GM18867 (cell line): Measurements from ENCODE around the gene TMEM106C.

Source experiments
- ATAC-seq: cut with Tn5 transposase; IDR thresholded peaks from one replicate; pipeline ENCODE4 v1.9.1; 2021; ENCODE audit warnings: mild to moderate bottlenecking, moderate library complexity; ENCODE audit not compliant: unreplicated experiment

TMEM106C gene

DNA sequence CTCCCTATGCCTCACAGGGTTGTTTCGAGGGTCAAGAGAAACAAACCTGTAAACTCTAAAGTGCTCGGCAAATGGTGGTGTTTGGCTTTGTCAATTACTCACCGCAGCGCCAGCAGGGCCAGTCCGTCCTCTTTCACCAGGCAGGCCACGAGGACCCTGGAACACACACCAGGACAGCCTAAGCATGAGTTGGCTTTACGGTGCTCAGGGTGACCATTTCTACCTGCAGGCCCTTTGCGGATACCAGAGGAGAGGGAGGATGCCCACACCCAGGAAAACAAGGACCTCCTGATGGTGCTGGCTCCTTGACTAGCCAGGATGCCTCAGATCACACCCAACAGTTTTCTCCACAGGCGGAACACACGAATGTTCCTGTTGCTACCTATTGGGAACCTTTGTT, 29.4 kb downstream of the TMEM106C start:
- ATAC-seq, result no peak

DNA sequence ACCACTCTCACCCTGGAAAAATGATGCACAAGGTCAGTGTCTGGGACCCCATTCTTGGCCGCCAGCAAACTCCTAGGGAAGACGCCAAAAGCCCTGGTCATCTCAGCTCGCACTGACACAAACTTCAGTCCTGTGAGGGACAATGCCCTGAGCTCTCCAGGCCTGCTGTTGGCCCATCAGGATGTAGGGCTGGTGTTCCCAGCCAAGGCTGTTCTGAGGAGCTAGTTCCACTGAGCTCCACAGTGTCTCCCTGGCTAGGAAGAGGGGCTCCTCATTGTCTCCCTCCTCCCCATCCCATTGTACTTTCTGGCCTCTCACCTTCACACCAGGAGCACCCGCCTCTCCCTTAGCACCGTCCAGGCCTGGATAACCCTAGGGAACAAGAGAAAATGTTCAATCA, 30.1 kb downstream of the TMEM106C start:
- no peak for ATAC-seq

DNA sequence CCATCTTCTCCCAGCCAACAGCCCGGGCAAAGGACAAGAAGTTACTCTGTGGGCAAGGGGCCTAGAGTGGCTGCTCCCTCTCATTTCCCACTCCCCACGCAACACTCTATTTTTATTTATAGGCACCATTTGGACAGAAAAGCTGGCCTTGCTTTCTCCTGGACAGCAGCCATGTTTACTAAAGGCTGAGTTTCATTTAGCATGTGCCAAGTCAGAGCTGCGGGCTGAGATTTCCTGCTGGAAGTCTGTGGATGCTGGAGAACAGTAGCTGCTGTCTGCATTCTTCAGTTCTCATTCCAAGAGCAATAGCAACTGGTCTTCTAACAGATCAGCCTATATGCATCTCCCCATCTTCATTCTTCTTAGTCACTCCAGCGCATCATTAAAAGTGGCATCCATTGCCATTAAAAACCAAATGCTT, 32.6 kb downstream of the TMEM106C start:
- no peak for ATAC-seq

DNA sequence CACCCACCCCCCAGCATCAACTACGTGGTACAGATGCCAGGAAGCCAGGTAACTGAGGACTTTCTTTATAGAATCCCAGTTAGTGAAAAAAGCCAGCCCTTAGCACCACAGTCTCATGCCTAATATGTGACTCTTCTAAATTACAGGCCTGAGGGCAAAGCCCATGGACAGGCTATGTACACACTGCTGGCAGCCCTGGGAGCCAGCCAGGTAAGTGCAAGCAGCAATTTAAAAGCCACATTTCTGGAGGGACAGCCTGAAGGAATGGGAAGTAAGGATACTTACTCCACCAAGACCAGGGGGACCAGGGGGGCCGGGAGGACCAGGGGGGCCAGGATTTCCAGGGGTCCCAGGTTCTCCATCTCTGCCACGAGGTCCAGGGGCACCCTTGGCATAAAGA, 33.9 kb downstream of the TMEM106C start:
- ATAC-seq, result no peak

DNA sequence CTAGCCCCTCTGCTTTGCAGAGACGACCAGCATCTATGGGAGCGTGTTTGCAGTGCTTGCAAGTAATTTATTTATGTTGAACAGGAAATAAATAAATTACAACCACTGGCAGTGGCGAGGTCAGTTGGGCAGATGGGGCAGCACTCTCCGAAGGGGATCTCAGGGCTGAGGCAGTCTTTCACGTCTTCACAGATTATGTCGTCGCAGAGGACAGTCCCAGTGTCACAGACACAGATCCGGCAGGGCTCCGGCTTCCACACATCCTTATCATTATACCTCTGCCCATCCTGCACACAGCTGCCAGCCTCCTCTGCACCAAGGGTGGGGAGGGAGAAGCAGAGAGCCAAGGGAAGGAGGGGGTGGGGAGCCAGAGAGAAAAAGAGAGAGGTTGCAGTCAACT, 36.4 kb downstream of the TMEM106C start:
- ATAC-seq, result no peak

DNA sequence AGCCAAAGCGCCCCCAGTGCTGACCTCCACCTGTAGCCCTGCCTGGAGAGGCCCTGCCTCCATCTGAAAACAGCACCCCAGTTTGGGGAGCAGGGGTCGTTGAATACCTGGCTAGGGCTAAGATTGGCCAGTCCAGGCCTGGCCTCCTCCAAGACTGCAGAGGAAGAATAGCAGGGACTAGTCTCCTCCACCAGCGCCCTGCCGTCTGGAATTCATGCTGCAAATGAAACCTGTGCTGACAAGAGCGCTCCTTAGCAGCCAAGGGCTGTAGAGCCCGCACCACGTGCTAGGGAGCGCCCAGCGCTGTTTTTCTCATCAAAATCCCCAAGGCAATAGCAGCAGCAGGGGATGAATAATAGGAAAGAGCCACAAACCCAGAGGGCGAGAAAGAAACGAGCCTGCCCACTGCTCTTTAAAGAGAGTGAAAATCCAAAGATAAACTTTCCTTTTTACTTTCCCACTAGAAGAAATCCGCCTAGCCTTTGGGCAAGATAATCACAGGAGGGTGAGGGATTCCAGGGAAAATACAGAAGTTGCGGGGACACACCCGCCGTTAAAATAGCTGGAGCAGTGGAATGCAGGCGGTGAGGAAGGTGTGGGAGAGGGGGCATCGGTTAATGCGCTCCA, 37.6 kb downstream of the TMEM106C start:
- no peak for ATAC-seq

DNA sequence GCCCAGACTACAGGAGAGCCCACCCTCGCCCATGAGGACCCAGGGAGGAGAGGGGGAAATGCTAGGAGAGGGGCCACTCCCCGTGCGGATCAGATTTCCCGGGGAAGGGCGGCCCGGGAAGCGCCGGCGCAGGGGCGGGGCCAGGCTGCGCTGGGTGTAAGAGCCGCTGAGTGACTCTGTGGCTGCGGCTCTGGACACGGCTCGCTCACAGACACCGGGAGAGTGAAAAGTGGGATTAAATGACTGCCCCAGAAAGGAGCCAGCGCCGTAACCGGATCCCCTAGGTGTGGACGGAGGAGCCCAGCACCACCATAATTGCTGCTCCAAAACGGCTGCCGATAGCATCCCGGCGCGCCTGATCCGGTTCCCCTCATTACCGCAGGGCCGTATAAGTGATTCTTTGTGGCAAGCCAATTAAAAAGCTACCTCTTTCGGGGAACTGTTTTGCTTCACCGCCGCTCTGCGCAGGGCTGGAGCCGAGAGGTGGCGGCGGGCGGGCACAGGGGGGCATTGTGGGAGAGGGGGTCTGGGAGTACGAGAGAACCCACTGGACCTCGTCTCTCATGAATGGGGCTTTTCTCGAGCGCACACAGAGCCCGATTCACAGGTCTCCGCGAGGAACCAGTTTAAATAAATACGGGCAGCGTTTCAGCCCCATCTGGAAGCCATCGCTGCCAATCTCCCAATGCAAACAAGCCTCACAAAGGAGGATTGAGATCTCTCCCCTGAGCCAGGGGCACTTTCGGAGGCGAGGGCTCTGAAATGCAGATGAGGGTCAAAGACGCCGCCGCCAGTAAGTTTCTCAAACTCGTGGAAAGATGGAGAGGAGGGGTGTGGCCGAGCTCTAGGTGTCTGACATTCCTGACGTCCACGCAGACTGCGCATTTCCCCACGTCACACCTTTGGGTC, 38.4 kb downstream of the TMEM106C start:
- ATAC-seq, result no peak

DNA sequence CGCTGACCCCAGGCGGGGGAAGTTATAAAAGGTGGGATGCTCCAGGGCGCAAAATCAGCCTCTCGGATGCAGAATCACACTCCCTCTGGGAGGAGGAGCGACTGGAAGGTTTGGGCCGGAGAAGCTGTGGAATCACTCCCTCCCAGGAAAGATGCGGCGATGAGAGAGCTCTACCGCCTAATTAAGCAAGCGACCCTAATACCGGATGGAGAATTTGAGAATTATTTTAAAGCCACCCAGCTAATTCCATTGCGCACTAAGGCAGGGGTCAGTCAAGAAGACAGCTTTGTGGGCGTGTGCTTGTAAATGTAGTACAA, 39.0 kb downstream of the TMEM106C start:
- no peak for ATAC-seq

DNA sequence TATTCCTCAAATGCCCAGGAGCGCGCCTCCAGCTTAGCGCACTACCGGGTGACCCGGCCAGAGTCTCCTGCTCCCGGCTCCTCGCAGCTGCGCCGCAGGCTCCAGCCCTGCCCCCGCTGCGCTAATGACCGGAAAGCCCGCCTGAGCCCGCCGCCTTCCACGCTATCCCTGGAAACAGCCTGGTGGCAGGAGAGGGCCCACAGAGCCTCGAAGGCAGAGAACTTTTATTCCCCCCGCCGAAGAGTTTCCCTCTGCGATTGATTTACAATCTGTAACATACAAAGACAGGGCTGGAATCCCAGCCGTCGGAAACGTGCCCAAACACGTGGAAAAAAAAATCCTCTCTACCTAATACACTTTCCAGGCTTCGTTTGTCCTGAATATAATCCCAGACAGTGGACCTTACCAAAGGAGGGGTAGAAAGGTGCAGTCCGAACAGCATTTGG, 39.4 kb downstream of the TMEM106C start:
- ATAC-seq, result no peak

DNA sequence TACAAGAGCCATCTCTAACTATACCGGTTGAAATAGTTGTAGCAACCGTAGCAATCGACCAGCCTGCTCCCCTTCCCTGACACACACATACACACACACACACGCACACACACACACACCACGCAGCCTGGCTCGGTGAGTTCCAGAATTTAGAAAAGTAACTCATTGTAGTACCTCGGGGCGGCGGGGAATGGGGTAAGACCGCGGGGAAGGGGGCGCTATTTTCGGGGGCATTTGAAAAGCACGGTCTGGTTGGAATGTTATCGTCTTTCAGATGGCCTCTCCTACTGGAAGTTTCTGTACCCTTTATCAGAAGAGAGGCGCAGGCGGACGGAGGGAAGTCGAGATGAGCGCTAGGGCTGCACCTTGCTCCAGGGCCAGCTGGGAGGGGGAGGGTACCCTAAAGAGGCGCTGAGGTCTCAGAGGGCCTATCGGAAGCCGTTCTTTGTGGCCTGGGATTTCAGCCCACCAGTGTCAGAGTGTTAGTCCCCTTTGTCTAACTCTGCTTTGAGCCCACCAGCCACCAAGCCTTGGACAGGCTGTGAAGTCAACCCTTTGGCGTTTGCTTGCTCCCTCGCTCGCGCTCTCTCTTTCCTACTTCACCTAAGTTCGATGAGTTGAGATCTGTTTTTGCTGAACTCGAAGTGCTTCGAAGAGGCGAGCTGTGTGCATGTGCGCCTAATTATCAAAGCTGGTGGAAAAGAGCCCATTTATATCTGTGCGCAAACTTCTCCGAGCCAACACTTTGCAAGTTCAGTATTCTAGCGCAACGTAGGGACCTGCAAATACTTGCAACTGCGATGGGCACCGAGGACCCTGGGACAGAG, 40.0 kb downstream of the TMEM106C start:
- no peak for ATAC-seq

DNA sequence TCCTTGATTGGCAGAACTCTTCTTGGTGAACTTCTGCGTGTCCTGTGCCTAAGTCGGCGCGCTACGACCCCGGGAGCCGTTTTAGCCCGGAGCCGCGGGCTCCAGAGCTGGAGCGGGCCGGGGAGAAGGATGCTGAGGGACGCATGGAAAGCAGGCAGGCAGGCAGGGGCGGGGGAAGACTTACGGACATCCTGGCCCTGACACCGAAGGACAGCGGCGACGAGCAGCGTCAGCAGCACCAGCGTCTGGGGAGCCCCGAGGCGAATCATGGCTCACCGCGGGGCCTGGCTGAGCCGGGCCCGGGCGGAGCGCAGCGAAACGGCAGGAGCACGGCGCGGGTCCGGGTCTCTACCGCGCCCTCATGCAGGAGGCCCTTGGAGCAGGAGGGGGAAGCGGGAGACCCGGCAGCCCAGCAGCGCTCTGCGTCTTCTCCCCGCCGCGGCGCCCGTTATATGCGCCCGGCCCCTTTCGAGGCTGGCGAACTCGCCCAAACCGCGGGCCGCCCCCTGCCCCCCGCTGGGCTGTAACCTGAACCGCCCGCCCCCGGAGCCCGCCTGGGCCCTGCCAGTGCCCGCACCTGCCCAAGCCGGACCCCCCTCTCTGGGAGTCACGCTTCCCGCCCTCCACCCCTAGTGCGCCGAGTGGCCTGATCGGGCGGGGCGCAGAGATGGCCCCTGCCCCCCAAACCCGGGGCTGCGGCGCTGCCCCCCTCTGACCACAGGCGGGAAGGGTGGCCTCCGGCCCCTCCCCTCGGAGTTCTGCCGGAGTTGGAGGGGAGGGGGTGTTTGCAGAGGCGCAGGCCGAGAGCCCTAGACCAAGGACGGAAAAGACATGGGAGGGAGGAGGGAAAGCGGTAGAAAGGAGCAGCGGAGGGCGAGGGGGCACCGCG, 40.9 kb downstream of the TMEM106C start, which contains the start of gene COL2A1:
Gene COL2A1 (minus strand): TSS at position 424 of the 889 bp plus-strand sequence. CDS start 155 bp downstream, at position 269.
- no peak for ATAC-seq

DNA sequence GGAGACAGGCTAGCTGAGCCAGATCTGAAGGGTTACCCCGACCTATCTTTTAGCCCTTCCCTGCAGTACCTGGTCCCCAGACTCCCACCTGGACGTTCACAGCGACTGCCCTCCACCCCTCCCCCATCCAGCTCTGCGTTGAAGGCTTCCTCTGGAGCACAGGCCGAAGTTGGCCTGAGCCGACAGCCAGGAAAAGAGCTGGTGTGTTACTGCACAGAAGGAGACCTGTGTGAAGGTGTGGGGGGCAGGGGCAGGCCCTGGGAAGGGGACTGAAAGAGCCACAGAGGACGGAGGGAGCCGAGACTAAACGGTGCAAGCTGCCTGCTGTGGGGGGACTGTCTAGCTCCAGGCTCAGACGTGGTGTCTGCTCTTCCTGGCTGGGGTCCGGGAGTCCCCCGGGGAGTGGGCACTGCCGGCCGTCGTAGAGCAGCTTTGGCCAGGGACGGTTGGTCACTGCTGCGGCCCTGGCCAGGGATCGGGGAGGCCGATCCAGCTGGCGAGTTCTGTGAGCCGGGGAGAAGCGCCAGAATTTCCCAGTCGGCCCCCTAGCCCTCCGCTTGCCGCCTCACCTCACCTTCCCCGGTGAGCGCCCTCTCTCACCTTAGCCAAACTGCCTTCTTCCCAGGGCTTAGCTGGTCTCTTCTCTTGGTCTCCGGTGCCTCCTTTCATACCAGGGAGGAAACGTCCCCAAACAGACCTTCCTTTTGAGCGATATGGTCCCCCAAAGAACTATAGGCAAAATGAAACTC, 41.8 kb downstream of the TMEM106C start:
- no peak for ATAC-seq

DNA sequence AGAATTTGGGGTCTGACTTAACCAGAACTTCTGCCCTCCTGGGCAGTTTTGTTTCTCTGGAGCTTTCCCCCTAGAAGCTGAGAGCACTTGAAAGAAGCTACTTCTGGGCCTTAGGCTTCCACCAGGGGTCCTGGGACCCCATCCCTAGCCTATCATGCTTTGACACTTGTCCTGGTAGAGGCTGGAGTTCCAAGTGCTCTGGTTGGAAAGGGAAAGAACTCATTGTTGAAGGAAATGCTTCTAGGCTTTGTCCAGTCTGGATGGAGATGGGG, 42.3 kb downstream of the TMEM106C start:
- no peak for ATAC-seq

DNA sequence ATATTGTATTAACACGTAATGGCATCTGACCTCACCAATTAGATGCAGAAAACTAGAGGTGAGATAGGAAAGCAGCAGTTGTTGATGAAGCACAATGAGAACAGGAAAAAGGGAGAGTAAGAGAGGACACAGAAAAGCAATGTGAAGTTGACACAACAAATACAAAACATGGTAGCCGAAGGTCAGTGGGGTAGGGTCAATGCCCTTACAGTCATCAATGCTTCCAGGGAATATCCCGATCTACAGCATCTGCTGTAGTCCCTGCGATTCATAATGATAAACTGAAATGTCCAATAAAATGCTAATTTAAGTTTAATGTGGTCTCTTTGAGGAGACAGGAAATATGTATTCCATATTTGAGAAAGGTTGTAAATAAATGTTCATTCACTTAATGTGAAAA, 43.8 kb downstream of the TMEM106C start:
- no peak for ATAC-seq

DNA sequence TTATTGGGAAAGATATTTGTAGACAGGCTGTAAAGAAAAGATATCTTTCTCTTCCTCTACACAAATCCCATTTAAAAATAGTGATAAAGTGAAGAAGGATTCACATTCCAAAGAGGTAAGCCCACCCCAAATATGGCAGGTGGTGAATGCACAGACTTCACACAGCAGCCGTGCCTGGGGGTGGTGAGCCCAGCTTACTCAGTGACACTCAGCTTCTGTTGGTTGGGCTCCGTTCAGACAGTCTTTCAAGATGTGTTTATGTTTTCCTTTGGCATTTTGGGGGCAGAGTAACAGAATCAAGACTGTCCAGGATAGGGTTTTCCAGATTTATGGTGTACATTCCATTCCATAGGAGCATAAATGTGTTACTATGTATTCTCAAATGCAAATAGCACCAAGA, 45.0 kb downstream of the TMEM106C start:
- ATAC-seq, result no peak

DNA sequence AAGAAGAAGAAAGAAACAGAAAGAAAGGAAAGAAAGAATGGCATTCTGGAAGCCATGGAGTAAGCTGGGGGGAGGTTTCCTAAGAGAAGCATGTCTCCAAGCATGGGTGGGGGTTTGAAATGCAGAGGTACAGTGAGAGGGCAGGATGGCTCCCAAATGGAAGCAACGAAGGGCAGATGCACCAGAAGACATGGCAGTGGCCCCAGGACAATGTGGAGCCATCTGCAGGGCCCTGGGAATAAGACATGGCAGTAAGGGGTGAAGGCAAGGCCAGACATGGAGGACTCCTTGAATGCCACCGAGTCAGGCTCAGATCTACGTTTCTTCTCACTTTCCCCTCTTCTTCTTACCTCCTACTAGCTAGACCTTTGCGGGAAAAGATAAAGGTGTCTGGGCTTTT, 45.6 kb downstream of the TMEM106C start:
- no peak for ATAC-seq

DNA sequence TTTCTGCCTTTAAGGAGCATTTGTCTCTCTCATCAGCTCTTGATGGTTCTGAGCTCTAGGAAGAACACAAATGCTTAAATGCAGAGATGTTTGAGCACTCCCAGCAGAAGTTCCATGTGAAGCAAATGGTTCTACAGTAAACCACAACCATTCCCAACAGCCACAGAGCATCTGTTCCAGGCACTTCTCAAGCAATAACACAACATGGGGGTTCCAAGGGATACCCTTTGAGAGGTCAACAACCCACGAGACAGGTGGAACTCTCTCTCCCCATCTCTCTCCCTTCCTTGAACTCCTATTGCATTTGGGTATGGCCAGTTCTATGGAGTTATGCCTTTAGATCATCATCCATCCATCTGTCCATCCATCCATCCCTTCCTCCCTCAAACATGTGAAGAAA, 46.1 kb downstream of the TMEM106C start:
- no peak for ATAC-seq

DNA sequence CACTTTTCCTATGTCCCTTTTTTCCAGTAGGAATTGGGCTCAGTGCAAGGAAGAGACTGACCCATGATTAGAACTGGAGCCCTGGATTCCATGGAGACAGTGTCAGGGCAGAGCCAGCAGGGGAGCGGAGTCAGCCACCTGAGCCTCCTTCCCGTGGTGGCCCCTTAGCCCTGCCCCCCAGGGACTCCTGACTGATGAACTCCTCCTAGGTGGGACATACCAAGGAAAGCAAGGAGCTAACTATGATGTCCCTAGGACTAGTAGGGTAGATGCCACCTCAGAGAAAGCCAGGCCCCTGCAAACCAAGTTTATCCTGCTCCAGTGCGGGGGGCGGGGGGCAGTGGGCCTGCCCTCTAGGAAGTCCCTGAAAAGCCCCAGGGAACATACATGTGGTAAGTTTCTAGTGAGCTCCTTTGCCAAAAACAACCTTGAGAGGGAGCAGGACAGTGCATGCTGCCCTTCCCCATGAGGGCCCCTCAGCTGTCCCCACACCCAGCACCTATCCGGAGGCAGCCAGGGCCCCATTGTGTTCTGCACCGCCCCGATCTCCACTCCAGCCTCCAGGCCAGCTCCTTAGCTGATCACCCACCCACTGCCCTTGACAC, 47.1 kb downstream of the TMEM106C start:
- ATAC-seq, result no peak

DNA sequence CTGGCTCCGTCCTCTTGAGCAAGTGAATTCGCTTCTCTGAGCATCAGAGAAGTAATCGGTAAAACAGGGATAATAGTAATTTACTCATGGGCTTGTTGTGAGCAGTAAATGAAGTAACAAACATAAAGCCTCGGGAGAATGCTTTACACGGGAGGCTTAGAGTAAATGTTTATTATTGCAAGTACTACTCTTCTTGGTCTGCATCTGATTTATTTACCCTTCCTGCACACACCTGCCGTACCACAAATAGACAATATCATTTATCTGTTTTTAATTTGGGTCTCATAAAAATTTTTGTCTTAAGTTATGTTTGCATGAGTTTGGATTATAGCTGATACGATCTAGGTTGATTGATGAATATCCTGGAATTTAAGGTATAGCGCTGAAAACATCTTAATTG, 48.7 kb downstream of the TMEM106C start:
- no peak for ATAC-seq

DNA sequence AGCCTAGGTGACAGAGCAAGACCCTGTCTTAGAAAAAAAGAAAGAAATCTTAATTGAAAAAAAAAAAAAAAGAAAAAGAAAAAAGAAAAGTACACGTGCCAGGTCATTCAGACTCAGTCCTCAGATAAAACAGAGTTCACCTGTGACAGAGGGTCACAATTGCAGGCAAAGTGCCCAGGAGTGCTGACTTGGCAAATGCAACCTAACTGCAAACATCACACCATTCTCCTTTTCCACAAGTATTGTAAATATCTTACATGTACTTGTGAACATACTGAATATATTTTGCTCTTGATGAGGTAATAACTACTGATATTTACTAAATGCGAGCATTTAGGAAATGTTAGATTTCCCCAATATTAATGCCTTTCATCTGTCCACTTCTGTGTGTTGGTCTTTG, 49.9 kb downstream of the TMEM106C start:
- no peak for ATAC-seq
